ENCODE data around the gene NGB. TPM values are rescaled to one million over a fixed set of nuclear protein-coding genes. Genes with fewer than 3 reads are reported as not detected.

NGB gene
- total and polyA plus RNA-seq, 7 experiments from 2014 or later = not detected

GRCh38 chr14:77222546-77223225, 48.3 kb downstream of the NGB start:
- CTCF ChIA-PET = no interaction called here
- H3K4me3 Mint-ChIP-seq = no peak overlapping the region
- no peak overlapping the region for H3K27ac Mint-ChIP-seq

DNA sequence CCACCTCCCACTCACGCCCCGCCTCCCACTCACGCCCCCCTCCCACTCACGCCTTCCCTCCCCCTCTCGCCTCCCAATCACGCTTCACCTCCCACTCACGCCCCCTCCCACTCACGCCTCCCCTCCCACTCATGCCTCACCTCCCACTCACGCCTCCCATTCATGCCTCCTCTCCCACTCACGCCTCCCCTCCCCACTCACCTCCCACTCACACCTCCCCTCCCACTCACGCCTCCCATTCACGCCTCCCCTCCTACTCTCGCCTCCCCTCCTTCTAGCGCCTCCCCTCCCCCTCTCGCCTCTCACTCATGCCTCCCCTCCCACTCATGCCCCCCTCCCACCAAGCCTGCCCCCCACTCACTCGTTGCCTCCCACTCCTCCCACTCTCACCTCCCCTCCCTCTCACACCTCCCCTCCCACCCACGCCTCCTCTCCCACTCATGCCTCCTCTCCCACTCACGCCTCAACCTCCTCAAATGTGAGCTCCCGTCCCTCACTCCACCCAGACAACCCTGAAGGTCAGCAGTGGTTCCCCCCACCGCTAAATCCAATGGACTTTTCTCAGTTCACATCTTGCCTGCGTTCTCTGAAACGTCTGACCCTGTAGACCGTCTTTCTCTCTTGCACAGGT, 49.6 kb downstream of the NGB start:
- Mint-ChIP-seq H3K27me3 (peaks cover 2 to 12% (median 5%) of the 10 kb centered on the region in 5 donors), H3K36me3 (no peaks in the 10 kb centered on the region), H3K9me3 (no peaks in the 10 kb centered on the region), H3K4me3 (no peak overlapping the region), H3K4me1 (no peaks in the 10 kb centered on the region), H3K27ac (no peak overlapping the region)
- intact Hi-C loops (cut with micrococcal nuclease) = no loop called here
- Histone ChIP-seq H3K27me3 (ENCODE audit: control insufficient read depth in 2 of 2, insufficient read depth in 2 of 2, low read length in 2 of 2) (no peaks in the 10 kb centered on the region), H3K27ac (ENCODE audit: low read depth, low read length) (no peak overlapping the region), H3K9me3 (ENCODE audit: control insufficient read depth in 2 of 3, low read length in 3 of 3) (no peaks in the 10 kb centered on the region), H3K4me3 (ENCODE audit: low read length) (no peak overlapping the region), H3K36me3 (ENCODE audit: control insufficient read depth in 2 of 3, insufficient read depth in 3 of 3, low read length in 3 of 3) (no peaks in the 10 kb centered on the region), H3K4me1 (ENCODE audit: control insufficient read depth in 2 of 2, insufficient read depth in 2 of 2, low read length in 2 of 2) (no peaks in the 10 kb centered on the region)
- CTCF ChIA-PET = no interaction called here
- DNase-seq (no peak), ATAC-seq (no peak)
- POLR2A ChIA-PET = no interaction called here

More at GRCh38 chr14:77222546-77223225, 48.3 kb downstream of the NGB start:
- H3K4me1 ChIP-seq (ENCODE audit: control insufficient read depth in 2 of 2, insufficient read depth in 2 of 2, low read length in 2 of 2) = no peaks in the 10 kb centered on the region
- Mint-ChIP-seq H3K27me3 (peaks cover 0 to 6% (median 0%) of the 10 kb centered on the region in 5 donors), H3K9me3 (no peaks in the 10 kb centered on the region), H3K36me3 (no peaks in the 10 kb centered on the region), H3K4me1 (no peaks in the 10 kb centered on the region)
- no peaks in the 10 kb centered on the region for H3K36me3 ChIP-seq (ENCODE audit: control insufficient read depth in 2 of 3, insufficient read depth in 3 of 3, low read length in 3 of 3)
- ATAC-seq = no peak
- no peaks in the 10 kb centered on the region for H3K27me3 ChIP-seq (ENCODE audit: control insufficient read depth in 2 of 2, insufficient read depth in 2 of 2, low read length in 2 of 2)
- H3K27ac ChIP-seq (ENCODE audit: low read depth, low read length) = no peak overlapping the region
- POLR2A ChIA-PET = no interaction called here
- DNase-seq = no peak
- intact Hi-C loops (cut with micrococcal nuclease) = no loop called here
- no peaks in the 10 kb centered on the region for H3K9me3 ChIP-seq (ENCODE audit: control insufficient read depth in 2 of 3, low read length in 3 of 3)
- H3K4me3 ChIP-seq (ENCODE audit: low read length) = no peak overlapping the region

DNA sequence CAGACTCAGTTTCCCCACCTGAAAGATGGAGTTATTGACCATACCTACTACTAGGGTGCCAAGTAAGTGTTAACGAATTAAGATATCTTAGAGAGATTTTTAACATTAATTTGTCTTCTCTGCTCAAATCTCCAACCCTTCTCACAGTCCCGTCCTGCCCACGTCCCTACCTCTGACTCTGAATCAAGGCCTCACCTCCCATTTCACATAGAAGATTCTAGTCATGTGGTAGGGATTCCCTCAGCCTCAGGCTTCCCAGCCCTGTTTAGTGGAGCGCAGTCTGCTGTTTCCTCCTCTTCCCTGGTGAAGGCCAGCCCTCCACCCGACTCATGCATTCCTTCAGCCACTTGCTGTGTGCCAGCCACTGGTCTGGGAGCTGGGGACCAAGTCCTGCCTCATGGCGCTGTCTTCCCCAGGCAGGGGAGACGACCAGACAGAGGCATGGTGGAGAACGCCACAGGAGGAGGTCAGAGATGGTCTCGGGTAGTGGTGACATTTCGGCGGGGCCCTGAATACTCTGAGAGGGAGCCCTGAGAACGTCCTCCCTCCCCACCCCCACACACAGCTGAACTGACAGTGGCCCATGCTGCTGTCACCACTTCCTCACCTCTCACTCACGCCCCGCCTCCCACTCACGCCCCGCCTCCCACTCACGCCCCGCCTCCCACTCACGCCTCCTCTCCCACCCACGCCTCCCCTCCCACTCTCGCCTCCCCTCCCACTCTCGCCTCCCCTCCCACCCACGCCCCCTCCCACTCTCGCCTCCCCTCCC, 50.6 kb downstream of the NGB start:
- peaks cover 2 to 20% (median 13%) of the 10 kb centered on the region in 5 donors for H3K27me3 Mint-ChIP-seq
- CTCF ChIA-PET = no interaction called here
- no peaks in the 10 kb centered on the region for H3K36me3 Mint-ChIP-seq
- H3K4me1 ChIP-seq (ENCODE audit: control insufficient read depth in 2 of 2, insufficient read depth in 2 of 2, low read length in 2 of 2) = no peaks in the 10 kb centered on the region
- H3K4me3 Mint-ChIP-seq = no peak overlapping the region
- H3K9me3 Mint-ChIP-seq = no peaks in the 10 kb centered on the region
- H3K27me3 ChIP-seq (ENCODE audit: control insufficient read depth in 2 of 2, insufficient read depth in 2 of 2, low read length in 2 of 2) = no peaks in the 10 kb centered on the region
- no peak for DNase-seq
- H3K27ac Mint-ChIP-seq = no peak overlapping the region
- intact Hi-C loops (cut with micrococcal nuclease) = no loop called here
- H3K27ac ChIP-seq (ENCODE audit: low read depth, low read length) = no peak overlapping the region
- no peak for ATAC-seq
- no peaks in the 10 kb centered on the region for H3K36me3 ChIP-seq (ENCODE audit: control insufficient read depth in 2 of 3, insufficient read depth in 3 of 3, low read length in 3 of 3)
- H3K4me3 ChIP-seq (ENCODE audit: low read length) = no peak overlapping the region
- POLR2A ChIA-PET = no interaction called here
- no peaks in the 10 kb centered on the region for H3K9me3 ChIP-seq (ENCODE audit: control insufficient read depth in 2 of 3, low read length in 3 of 3)
- H3K4me1 Mint-ChIP-seq = peaks cover 0 to 1% (median 0%) of the 10 kb centered on the region in 7 donors

DNA sequence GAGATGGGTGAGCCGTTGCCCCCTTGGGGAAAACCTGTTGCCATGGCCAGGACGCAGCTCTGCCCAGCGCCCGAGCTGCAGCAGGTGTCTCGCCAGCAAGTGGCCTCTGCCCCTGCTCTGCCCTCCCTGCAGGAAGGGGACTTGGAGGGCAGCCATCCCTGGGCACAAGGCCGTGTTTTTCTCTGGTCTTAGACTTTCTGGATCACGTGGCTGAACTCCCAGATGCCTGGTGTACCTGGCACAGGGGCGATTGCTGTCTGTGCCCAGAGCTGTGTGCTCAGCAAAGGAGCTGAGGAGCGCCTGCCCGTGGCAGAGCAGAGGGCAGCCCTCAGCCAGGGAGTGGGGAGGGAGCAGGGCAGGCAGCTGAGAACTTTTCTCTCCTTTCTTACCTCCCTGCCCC, 51.4 kb downstream of the NGB start:
- CTCF ChIA-PET = no interaction called here
- intact Hi-C loops (cut with micrococcal nuclease) = no loop called here
- H3K36me3 ChIP-seq (ENCODE audit: control insufficient read depth in 2 of 3, insufficient read depth in 3 of 3, low read length in 3 of 3) = no peaks in the 10 kb centered on the region
- POLR2A ChIA-PET = no interaction called here
- peaks cover 0 to 1% (median 0%) of the 10 kb centered on the region in 11 donors for H3K9me3 Mint-ChIP-seq
- H3K36me3 Mint-ChIP-seq = no peaks in the 10 kb centered on the region
- no peak overlapping the region for H3K4me3 ChIP-seq (ENCODE audit: low read length)
- no peaks in the 10 kb centered on the region for H3K4me1 ChIP-seq (ENCODE audit: control insufficient read depth in 2 of 2, insufficient read depth in 2 of 2, low read length in 2 of 2)
- no peaks in the 10 kb centered on the region for H3K27me3 ChIP-seq (ENCODE audit: control insufficient read depth in 2 of 2, insufficient read depth in 2 of 2, low read length in 2 of 2)
- H3K4me3 Mint-ChIP-seq = no peak overlapping the region
- ATAC-seq = no peak
- H3K27me3 Mint-ChIP-seq = peaks cover 2 to 27% (median 19%) of the 10 kb centered on the region in 5 donors
- H3K27ac ChIP-seq (ENCODE audit: low read depth, low read length) = no peak overlapping the region
- no peak overlapping the region for H3K27ac Mint-ChIP-seq
- DNase-seq = no peak
- H3K9me3 ChIP-seq (ENCODE audit: control insufficient read depth in 2 of 3, low read length in 3 of 3) = no peaks in the 10 kb centered on the region
- H3K4me1 Mint-ChIP-seq = peaks cover 0 to 1% (median 0%) of the 10 kb centered on the region in 7 donors

DNA sequence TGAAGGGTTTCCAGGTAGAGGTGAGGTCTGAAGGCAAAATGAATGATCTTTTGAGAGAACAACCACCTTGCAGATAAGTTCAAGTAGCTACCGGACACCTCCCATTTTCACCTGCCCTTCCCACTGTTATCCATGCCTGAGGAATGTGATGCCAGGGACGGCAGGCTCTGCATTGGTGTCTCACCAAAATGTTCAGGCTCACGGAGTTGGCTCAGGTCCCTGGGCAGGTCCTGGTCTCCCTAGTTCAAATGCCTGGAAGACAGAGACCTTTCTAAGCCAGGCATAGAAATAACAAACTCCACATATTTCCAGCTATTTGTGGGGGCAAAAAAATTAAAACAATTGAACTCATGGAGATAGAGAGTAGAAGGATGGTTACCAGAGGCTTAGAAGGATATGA, 53.5 kb downstream of the NGB start:
- H3K4me3 ChIP-seq (ENCODE audit: low read length) = no peak overlapping the region
- no peaks in the 10 kb centered on the region for H3K27me3 ChIP-seq (ENCODE audit: control insufficient read depth in 2 of 2, insufficient read depth in 2 of 2, low read length in 2 of 2)
- ChIA-PET CTCF (no interaction called here), POLR2A (no interaction called here)
- no peak overlapping the region for H3K27ac ChIP-seq (ENCODE audit: low read depth, low read length)
- Mint-ChIP-seq H3K27ac (no peak overlapping the region), H3K4me1 (peaks cover 0 to 4% (median 0%) of the 10 kb centered on the region in 7 donors), H3K9me3 (peaks cover 0 to 3% (median 0%) of the 10 kb centered on the region in 11 donors), H3K36me3 (no peaks in the 10 kb centered on the region), H3K27me3 (peaks cover 6 to 30% (median 27%) of the 10 kb centered on the region in 5 donors), H3K4me3 (no peak overlapping the region)
- no peaks in the 10 kb centered on the region for H3K36me3 ChIP-seq (ENCODE audit: control insufficient read depth in 2 of 3, insufficient read depth in 3 of 3, low read length in 3 of 3)
- ATAC-seq (no peak), DNase-seq (no peak)
- intact Hi-C loops (cut with micrococcal nuclease) = no loop called here
- H3K9me3 ChIP-seq (ENCODE audit: control insufficient read depth in 2 of 3, low read length in 3 of 3) = no peaks in the 10 kb centered on the region
- no peaks in the 10 kb centered on the region for H3K4me1 ChIP-seq (ENCODE audit: control insufficient read depth in 2 of 2, insufficient read depth in 2 of 2, low read length in 2 of 2)

Measured in naive thymus-derived CD4-positive, alpha-beta T cell (primary cell).